Measurements from ENCODE around the gene MITF.

GRCh38 chr3:69735893-69736292, 3.4 kb upstream of the MITF start:
- TF ChIP-seq POLR2A (IDR thresholded peaks at IDR 0.05) (no peak), POLR2AphosphoS5 (IDR thresholded peaks at IDR 0.05) (no peak)
